SH-SY5Y (cell line): ENCODE data around the gene DPY19L3.

Experiments used
- GATA2 ChIP-seq: IDR thresholded peaks from 2 replicates; pipeline ENCODE4 v1.6.1; 2011; ENCODE audit warnings: mild to moderate bottlenecking, low read depth, low read length
- GATA3 ChIP-seq: IDR thresholded peaks from 2 replicates; pipeline ENCODE4 v1.6.1; 2011; ENCODE audit warnings: low read depth, mild to moderate bottlenecking, low read length, moderate library complexity

DNA sequence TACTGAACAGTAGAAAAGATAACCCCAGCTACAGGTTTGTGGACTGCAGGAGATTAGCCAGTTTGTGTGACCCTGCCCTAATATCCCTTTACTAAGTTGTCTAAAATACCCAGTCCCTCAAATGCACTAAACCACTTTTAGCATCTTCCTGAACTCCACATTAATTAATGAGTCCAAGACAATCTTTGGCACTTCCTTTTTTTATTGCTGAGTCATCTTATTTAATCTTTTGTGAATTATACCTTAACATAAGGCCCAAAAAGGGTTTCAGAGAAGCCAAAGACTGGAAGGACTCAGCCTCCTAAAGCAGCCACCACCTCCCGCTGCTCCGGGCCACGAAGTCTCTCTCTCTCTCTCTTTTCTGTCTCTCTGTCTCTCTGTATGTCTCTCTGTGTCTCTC lies 126.7 kb downstream of the DPY19L3 start:
- no peak for TF ChIP-seq GATA2
- no peak for TF ChIP-seq GATA3
